Stimulated activated CD8-positive, alpha-beta memory T cell treated with anti-CD3 and anti-CD28 coated beads, Interleukin-4, amount 100 ng/mL, for 24 hours (primary cell): ENCODE data around the gene CHRNA5.
A peak's percentile ranks its signal among the peaks of the same experiment; 100 is the strongest.
"Not testable (repeated sequence)": the region's sequence is repeated elsewhere in the genome, so short reads cannot be mapped to it uniquely, and the experiment has no call there.

Experiments used
- DNase-seq: peaks from one replicate; pipeline ENCODE4 v3.0.0-alpha.2; 2020; ENCODE audit warnings: low read depth

CHRNA5 gene

DNA sequence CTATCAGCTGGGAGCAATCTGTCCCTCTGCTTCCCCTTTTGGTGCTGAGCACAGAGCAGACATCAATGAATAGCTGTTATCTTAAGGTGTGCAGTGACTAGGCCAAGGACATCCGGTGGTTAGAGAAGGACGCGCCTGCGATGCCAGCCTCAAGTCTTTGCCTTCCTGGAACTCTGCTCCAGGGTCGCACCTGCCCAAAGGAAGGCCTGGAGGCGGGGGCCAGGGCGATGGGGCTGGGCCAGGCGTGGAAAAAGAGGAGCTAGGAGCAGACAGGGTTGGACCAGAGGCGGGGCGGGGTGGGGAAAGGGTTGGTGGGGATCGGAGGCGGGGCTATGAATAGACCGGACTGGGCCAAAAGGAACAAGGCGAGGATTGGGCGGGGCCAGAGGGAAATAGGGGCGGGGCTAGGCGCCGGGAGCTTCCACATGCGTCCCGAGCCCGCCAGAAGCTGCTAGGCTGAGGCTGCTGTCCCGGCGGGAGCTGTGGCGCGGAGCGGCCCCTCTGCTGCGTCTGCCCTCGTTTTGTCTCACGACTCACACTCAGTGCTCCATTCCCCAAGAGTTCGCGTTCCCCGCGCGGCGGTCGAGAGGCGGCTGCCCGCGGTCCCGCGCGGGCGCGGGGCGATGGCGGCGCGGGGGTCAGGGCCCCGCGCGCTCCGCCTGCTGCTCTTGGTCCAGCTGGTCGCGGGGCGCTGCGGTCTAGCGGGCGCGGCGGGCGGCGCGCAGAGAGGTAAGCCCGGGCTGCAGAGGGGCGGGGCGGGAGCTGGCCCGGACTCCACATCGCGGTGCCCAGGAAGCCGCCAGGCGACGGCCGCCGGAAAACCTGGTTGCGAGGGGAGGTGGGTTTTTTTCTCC, at the start of gene CHRNA5:
TSS of gene CHRNA5 (plus strand) at position 424 of the 854 bp plus-strand sequence. CDS start at position 624, 200 bp downstream.
- DNase-seq, result peak; percentile 75

DNA sequence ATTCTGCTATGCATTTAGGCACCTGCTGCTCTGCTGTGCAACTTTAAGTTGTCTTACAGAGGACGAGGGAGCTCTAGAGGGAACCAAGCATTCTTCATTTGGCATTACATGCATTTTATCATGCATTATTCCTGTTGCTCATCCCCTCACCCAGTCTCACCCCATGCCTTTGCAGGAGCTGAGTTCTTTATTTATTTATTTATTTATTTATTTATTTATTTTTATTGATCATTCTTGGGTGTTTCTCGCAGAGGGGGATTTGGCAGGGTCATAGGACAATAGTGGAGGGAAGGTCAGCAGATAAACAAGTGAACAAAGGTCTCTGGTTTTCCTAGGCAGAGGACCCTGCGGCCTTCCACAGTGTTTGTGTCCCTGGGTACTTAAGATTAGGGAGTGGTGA, 45.3 kb upstream of the CHRNA5 start:
- DNase-seq, result not testable (repeated sequence)

DNA sequence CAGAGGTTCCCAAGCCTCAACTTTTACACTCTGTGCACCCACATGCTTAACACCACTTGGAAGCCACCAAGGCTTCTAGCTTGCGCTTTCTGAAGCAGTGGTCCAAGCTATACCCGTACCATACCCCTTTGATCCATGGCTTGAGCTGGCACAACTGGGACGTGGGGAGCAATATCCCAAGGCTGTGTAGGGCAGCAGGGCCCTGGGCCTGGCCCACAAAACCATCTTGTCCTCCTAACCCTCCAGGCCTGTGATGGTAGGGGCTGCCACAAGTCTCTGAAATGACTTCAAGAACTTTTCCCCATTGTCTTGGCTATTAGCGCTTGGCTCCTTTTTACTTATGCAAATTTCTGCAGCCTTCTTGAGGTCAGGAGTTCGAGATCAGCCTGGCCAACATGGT, 41.1 kb upstream of the CHRNA5 start:
- DNase-seq, result no peak

DNA sequence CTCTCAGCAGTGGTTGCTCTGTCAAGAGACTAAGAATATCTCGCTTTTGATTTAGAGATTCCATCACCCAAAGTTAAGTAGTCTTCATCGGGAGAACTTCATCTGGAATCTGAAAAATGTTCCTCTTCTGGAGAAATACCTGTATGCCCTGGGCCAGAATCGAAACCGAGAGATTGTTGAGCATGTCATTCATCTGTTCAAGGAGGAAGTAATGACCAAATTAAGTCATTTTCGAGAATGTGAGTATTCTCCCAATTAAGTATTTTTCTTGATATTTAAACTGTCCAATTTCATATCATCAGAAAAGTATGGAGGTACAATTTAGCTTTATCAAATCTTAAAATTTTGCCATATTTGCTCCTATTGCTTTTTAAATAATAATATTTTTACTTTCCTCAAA, 38.0 kb upstream of the CHRNA5 start:
- DNase-seq, result no peak

DNA sequence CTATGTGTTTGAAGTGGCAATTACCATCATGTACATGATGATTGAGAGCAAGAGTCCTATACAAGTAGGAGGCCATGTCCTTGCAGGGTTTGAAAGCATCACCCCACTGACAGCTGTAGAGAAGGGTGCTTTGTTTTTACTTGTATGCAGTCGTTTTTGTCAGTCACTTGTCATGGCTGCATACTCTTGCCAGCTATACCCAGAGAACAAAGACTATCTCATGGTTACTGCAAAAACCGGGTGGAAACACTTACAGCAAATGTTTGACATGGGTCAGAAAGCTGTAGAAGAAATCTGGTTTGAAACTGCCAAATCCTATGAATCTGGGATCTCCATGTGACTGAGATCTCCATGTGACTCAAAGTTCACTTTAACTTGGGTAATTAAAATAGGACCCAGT, 32.0 kb upstream of the CHRNA5 start:
- DNase-seq, result no peak

DNA sequence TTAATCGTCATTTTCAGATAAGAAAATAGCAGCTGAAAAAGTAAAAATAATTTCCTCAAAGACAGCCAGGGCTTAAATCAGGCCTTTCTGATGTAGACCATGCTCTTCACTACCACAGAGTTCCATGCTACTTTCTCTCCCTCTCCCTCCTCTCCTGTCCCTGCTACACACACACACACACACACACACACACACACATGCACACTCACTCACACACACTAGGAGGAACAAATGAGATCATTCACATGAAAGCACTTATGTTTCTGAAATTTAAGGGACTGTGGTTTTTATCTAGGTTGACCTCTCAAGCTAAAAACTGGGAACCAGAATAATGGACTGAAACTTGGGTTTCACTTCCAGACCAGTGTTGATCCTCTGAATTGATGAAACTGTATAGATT, 29.2 kb upstream of the CHRNA5 start:
- DNase-seq, result no peak

DNA sequence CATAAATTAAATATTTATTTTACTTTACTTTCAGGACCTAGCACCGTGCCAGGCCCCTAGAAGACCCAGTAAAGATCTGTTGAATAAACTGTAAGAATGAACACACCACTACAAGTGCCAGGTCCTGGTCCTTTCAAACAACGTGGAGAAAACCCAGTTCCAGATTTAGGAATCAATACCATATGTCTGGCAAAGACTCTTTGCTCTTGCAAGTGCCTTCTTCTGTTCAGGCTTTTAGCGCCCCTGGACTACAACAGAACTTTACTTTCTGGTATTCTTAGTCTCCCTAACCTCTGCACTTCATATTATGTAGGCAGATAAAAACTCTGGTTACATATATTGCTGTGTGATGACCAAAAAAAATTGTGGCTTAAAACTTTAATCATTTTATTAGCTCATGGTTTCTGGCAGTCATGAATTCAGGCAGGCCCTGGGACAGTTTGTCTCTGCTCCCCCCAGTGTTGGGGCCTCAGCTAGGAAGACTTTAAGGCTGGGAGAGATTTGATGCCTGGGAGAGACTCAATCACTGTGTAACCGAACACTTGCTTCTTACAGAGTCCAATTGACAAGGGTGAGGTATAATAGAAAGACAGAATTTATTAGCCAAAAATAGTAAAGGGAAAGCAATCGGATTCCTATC, 27.9 kb upstream of the CHRNA5 start:
- DNase-seq, result no peak

DNA sequence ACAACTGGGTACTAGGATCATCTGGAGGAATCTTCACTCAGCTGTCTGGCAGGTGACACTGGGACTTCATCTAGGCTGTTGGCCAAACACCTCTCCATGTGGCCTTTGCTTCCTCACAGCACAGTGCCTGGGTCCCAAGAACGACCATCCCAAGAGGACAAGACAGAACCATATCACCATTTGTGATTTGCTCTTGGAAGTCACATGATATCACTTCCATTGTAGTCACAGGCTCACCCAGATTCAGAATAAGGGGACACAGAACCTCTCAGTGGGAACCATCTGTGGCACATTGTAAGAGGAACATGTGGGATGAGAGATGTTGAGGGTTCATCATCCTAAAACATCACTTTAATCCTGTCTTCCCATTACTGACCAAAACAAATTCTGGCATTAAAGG, 27.0 kb upstream of the CHRNA5 start:
- no peak for DNase-seq

DNA sequence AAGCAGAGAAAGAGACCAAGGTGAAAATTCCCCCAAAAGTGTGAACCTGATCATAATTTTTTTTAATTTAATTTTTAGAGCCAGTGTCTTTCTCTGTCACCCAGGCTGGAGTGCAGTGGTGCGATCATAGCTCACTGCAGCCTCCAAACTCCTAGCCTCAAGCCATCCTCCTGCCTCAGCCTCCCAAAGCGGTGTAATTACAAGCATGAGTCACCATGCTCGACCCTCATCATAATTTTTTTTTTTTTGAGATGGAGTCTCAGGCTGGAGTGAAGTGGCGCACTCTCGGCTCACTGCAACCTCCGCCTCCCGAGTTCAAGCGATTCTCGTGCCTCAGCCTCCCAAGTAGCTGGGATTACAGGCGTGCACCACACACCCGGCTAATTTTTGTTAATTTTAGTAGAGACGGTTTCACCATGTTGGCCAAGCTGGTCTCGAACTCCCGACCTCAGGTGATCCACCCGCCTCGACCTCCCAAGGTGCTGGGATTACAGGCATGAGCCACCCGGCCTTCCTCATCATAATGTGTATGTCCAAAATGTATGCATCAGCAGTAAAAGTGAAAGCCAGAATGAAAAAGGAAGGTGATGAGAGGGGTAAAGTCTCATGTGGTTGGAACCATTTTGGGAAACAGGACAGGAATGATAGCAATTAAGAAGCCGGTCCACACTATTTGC, 25.7 kb upstream of the CHRNA5 start:
- DNase-seq, result not testable (repeated sequence)

DNA sequence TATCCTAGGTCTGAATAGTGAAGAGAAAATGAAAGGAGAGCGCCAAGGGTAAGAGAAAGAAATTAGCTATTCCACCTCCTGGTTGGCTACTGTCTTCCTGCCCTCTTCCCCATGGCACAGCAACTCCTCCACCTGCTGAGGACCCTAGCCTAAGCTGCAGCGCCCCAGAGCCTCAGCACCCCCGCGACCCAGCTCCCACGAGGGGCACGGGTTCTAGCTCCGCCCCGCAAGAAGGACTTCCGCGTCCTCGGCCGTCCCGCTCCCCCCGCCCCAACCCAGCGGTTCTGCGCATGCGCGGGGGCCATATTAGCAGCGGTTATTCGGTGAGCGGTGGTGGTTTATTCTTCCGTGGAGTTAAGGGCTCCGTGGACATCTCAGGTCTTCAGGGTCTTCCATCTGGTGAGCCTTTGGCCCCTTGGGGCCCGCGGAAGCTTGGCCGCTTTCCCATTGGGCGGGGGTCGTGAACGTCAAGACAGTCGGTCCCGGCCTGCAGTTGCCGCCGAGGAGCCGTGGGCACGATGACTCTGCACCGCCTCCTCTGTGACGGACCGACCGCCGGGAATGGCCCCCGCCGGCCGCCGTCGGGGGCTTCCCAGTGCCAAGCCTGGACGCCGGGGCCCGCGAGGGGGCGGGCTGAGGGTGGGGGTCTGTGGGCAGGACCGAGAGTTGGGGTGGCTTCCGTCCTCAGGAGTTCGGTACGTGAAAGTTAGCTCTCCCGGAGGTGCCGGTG, 25.0 kb upstream of the CHRNA5 start, which contains the start of gene PSMA4:
TSS of gene PSMA4 (plus strand) at position 304 of the 730 bp plus-strand sequence. CDS start 1,484 bp downstream, outside the sequence.
- DNase-seq, result peak; percentile 96

DNA sequence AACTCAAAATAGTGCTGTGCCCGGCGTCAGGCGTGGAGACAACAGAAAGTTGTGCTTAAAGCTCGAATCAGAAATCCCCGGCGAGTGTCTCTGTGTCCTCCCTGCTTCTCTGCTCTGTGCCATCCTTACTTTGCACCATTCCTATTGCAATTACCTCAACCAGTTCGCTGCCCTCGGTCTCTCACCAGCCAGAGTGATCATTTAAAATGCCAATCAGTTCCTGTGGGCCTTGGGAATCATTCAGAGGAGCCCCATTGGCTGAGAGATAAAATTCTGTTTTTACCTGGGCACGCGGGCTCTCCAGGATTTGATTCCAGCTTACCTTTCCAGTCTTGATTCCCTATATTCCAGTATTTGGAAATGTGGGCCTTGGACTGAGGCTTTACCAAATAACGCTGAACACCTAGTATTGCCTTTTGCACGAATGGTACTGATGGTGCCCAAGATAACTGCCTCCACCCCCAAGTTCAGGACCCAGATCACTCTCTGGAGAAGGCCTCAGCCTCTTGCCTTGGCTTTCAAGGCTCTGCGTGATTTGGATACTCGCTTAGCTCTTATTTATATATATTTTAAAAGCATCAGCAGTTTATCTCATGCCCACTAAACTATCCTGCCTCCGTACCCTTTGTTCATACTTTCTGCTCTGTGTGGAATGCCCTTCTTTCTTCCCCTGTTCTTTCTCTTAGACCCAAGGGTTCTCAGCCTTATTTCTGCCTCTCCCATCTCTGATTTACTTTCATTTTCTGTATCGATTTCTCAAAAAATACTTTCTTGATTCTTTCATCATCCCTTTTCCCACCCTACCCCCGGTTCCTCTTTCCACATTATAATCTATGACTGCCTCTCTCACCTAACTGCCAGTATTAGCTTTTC, 24.2 kb upstream of the CHRNA5 start:
- no peak for DNase-seq

DNA sequence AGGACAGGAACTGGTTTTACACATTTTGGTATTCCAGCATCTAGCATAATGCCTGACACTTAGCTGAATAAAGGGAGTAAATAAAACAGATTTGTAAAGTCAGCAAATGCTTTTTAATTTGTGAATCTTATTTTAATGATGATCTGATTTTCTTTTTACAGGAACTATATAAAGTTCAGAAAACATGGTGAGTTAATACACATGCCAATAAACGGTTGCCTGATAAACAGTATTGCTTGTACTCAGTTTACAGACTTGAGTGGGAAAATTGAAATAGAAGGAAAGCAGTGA, 23.6 kb upstream of the CHRNA5 start:
- no peak for DNase-seq

DNA sequence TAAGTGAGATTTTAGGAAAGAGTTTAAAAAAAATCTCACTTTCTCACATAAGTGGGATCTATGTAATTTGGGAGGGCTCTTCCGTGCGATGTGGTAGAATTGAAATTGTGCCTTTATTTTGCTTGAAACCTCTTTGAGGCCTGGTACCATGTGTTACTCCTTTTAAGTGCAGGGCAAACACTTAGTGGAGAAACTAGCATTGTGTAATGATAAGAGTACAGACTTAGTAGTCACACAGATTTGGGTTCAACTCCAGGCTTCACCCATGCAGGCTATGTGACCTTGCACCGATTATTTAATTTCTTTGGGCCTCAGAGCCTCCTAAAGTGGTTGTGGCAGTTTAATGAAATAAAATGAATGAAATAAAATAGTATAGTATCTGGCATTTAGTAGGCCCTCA, 22.7 kb upstream of the CHRNA5 start:
- no peak for DNase-seq

DNA sequence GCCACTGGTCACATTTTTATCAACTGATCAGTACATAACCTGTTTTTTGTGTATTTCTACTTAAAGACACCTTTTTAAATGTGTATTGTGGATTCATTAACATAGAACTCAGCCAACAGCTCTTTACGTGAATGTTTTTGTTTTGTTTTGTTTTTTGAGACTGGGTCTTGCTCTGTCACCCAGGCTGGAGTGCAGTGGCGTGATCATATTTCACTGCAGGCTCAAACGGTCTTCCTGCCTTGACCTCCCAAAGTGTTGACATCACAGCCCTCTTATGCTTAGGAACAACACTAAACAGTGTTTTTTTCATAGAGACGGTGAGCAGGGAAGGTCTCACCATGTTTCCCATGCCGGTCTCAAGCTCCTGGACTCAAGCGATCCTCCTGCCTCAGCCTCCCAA, 15.1 kb upstream of the CHRNA5 start:
- no peak for DNase-seq

DNA sequence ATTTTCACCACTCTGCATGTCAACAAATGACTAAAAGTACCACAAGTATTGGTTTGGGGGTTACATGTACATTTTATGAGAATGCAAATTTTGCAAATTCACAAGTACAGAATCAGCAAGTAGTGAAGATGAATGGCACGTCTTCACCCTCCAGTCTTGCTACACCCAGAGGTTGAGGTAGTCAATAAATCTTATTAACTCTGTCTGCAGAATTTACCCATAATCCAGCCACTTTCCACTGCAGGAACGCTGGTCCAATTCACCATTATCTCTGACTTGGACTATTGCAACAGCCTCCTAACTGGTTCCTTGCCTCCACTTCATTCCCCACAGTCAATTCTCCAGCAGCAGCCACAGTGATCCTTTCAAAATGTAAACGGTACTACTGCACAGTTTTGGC, 14.5 kb upstream of the CHRNA5 start:
- DNase-seq, result no peak

DNA sequence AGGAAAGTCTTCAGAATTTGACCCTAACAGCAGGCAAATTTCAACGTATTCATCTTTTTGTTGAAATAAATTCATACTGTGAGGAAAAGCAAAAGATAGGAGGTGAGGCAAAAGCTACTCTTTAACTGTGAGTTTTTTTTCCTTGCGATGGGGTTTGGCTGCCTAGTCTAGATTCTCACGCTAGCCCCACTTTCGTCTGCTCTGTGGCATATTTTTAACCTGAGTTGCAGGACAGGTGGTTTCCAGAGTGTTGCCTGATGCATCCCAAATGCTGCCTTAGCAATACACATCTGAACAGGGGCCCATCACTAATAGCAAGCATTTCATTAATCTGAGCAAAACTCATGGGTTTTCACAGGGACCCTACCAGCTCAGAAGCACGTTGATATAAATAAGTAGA, 13.4 kb upstream of the CHRNA5 start:
- DNase-seq, result no peak

DNA sequence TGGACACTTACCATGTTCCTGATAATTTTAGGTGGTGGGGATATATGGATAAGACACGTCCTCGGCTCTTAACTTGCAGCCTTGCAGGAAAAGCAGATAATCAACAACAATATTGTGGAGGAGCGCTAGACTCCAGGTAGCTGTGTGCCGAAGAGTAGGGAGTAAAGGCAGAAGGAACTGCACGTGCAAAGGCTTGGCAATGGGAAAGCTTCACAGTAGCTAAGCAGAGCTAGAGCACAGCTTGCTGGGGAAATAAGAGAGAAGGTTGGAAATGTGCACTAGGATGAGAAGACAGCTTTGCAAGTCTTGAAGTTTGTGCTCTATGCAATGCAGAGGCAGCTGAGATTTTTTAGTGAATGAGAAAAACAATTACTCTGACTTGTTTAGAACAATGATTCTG, 12.7 kb upstream of the CHRNA5 start:
- no peak for DNase-seq

DNA sequence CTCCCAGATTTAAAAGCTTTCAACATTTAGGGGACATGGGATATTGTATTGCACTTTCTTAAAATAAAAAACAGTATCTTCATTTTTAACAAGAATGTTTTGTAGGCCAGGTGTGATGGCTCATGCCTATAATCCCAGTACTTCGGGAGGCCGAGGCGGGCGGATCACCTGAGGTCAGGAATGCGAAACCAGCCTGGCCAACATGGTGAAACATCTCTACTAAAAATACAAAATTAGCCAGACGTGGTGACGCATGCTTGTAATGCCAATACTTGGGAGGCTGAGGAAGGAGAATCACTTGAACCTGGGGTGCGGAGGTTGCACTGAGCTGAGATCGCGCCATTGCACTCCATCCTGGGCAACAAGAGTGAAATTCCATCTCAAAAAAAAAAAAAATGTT, 5.1 kb upstream of the CHRNA5 start:
- not testable (repeated sequence) for DNase-seq

DNA sequence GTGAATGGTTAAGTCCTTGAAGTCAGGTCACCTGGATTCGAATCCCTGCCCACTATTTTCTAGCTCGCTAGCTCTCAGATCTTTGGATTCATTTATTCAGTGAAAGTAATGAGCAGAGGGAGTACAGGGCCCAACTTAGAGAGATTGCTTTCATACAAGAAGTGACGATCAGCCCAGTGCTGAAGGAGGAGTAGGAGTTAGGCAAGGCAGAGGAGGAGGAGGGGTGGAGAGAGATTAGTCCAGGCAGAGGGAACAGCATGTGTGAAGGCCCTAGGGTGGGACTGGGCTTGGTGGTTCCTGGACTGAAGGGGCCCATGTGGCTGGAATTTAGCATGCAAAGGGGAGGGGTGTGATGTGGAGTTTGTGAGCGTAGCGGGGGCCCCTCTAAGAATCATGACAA, 3.8 kb upstream of the CHRNA5 start:
- no peak for DNase-seq

DNA sequence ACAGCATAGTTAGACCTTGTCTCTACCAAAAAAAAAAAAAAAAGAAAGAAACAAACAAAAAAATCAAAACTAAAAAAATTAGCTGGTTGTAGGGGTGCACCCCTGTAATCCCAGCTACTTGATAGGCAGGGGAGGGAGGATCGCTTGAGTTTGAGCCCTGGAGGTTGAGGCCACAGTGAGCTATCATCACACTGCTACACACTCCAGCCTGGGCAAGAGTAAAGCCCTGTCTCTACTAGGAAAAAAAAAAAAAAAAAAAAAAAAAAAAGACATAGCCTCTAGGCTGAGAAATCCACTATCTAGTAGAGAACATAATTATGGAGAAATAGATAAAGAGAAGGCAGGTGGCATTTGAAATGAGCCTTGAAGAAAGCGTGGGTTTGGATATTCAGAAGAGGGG, 2.2 kb upstream of the CHRNA5 start:
- DNase-seq, result no peak

DNA sequence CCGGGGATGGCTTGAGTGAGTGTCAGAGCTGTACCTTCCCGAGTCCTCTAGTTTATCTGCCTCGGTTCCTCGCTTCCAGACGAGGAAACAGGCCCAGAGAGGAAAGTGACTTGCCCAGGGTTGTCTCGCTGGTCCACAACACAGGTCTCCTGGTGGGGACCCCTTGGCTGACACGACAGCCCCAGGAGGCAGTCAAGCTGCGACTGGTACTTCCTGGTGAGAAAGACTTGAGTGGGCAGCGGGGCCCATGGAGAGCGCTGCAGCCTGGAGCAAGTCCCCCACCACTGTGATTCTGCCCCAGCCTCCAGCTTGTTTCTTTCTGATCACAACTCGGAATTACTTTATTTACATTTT, 600 bp upstream of the CHRNA5 start:
- no peak for DNase-seq
